ENCODE data around the gene OGFOD3. TPM values are rescaled to one million over a fixed set of nuclear protein-coding genes. Genes with fewer than 3 reads are reported as not detected.
A peak's percentile ranks its signal among the peaks of the same experiment; 100 is the strongest.
"Not testable (repeated sequence)": the region's sequence is repeated elsewhere in the genome, so short reads cannot be mapped to it uniquely, and the experiment has no call there.

The OGFOD3 gene
- total and polyA plus RNA-seq, 3 experiments from 2014 or later = 27.9 to 29.9 (median 28.4) TPM

DNA sequence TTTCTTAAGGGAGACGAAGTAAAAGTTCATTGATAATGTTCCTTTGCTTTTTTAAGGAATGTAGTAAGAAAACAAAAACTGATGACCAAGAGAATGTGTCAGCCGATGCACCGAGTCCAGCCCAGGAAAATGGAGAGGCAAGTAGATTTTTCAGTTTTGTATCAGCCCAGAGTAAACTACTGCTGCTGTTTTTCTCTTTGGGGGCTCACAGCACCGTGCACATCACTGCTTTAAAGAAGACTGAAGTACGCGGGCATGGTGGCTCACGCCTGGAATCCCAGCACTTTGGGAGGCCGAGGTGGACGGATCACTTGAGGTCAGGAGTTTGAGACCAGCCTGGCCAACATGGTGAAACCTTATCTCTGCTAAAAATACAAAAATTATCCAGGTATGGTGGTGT lies 41.5 kb upstream of the OGFOD3 start:
- H3K4me3 ChIP-seq (ENCODE audit: low read length); H3K27me3 ChIP-seq (ENCODE audit: insufficient read depth, low read length, poor library complexity, severe bottlenecking); DNase-seq; H3K9me3 Mint-ChIP-seq; H3K9me3 ChIP-seq (ENCODE audit: low read length); H3K27me3 Mint-ChIP-seq: not testable (repeated sequence)
- ChIA-PET CTCF (interaction anchor here (1.6 kb wide), 1 partner anchor 41 kb away, joined by 3 read pairs; no protein-coding TSS in a partner anchor), POLR2A (interaction anchor here (1.2 kb wide), 1 partner anchor 11 kb away, joined by 3 read pairs; no protein-coding TSS in a partner anchor)
- Histone ChIP-seq H3K27ac (ENCODE audit: low read depth, low read length) (peak overlapping the region; percentile 94), H3K36me3 (ENCODE audit: insufficient read depth, low read length) (peaks cover 28% of the 10 kb centered on the region), H3K4me1 (ENCODE audit: insufficient read depth, low read length) (peaks cover 18% of the 10 kb centered on the region)
- peak overlapping the region in 1 of 8 donors; percentile 43 for H3K27ac Mint-ChIP-seq
- peaks cover 31 to 38% (median 32%) of the 10 kb centered on the region in 3 donors for H3K4me1 Mint-ChIP-seq
- peaks cover 0 to 52% (median 12%) of the 10 kb centered on the region in 3 donors for H3K36me3 Mint-ChIP-seq
- H3K4me3 Mint-ChIP-seq = peak overlapping the region in 2 of 7 donors; percentile 80 to 89

GRCh38 chr17:82458885-82459424 lies 40.6 kb upstream of the OGFOD3 start:
- H3K27ac ChIP-seq (ENCODE audit: low read depth, low read length) = peak overlapping the region; percentile 94
- no peaks in the 10 kb centered on the region for H3K9me3 Mint-ChIP-seq
- no peaks in the 10 kb centered on the region for H3K9me3 ChIP-seq (ENCODE audit: low read length)
- DNase-seq = peak in 3 of 5 donors; percentile 18 to 33 (median 26)
- H3K4me1 Mint-ChIP-seq = peaks cover 29 to 38% (median 31%) of the 10 kb centered on the region in 3 donors
- no peaks in the 10 kb centered on the region for H3K27me3 ChIP-seq (ENCODE audit: insufficient read depth, low read length, poor library complexity, severe bottlenecking)
- H3K27me3 Mint-ChIP-seq = peaks cover 0 to 1% of the 10 kb centered on the region in 2 donors
- POLR2A ChIA-PET = interaction anchor here (1.2 to 1.8 kb wide), 5 partner anchors 9 to 60 kb away, joined by 3 to 15 read pairs (median 10); partner anchors contain the start of gene FOXK2
- peaks cover 0 to 42% (median 8%) of the 10 kb centered on the region in 3 donors for H3K36me3 Mint-ChIP-seq
- H3K4me1 ChIP-seq (ENCODE audit: insufficient read depth, low read length) = peaks cover 18% of the 10 kb centered on the region
- CTCF ChIA-PET = interaction anchor here (1.6 kb wide), 1 partner anchor 40 kb away, joined by 3 read pairs; no protein-coding TSS in a partner anchor
- peak overlapping the region; percentile 82 to 97 (median 89) for H3K4me3 Mint-ChIP-seq
- H3K4me3 ChIP-seq (ENCODE audit: low read length) = peak overlapping the region; percentile 55
- H3K36me3 ChIP-seq (ENCODE audit: insufficient read depth, low read length) = peaks cover 18% of the 10 kb centered on the region
- peak overlapping the region; percentile 71 to 95 (median 91) for H3K27ac Mint-ChIP-seq

DNA sequence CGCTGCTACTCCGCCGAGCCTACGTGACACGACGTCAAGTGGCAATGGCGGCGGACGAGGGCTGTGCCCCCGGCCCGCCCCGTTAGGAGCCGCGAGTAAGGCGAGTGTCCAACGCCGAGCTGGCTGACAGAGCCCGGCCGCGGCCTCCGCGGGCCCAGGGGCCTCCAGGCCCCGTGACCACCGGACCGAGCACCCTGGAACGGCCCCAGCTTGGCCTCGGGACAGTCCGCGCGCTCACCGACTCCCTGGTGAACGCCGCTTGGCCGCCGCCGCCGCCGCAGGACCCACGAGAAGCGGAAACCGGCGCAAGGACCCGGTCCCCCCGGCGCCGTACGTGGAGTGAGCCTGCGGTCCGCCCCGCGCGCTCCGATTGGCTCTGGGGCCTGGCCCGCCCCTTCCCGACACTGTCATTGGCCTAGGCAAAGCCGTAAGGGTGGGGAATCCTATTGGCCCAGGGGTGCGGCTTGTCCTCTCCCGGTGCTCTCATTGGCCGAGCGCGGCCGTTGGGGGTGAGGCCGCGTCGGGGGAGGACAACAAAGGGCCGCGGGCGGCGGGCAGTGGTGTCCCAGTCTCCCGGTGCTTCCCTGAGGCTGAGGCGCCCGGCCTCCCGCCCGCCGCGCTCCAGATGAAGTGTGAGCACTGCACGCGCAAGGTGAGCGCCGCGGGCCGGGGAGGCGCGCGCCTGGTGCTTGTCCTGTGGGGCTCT lies 39.9 kb upstream of the OGFOD3 start, which contains the start of gene NARF:
NARF (plus strand) TSS at position 563 of the 706 bp plus-strand sequence; CDS start at position 626, 63 bp downstream.
- peaks cover 18% of the 10 kb centered on the region for H3K4me1 ChIP-seq (ENCODE audit: insufficient read depth, low read length)
- CTCF ChIA-PET = interaction anchor here (1.3 to 1.6 kb wide), 3 partner anchors 9 to 93 kb away, joined by 3 to 4 read pairs (median 3); no protein-coding TSS in a partner anchor
- Mint-ChIP-seq H3K36me3 (peaks cover 0 to 36% (median 8%) of the 10 kb centered on the region in 3 donors), H3K4me1 (peaks cover 26 to 38% (median 27%) of the 10 kb centered on the region in 3 donors), H3K9me3 (no peaks in the 10 kb centered on the region), H3K4me3 (peak within 1 kb of the TSS; percentile 82 to 97 (median 89)), H3K27me3 (peaks cover 0 to 1% of the 10 kb centered on the region in 2 donors), H3K27ac (peak within 1 kb of the TSS; percentile 87 to 98 (median 97))
- peaks cover 13% of the 10 kb centered on the region for H3K36me3 ChIP-seq (ENCODE audit: insufficient read depth, low read length)
- H3K27ac ChIP-seq (ENCODE audit: low read depth, low read length) = peak within 1 kb of the TSS; percentile 94
- no peaks in the 10 kb centered on the region for H3K27me3 ChIP-seq (ENCODE audit: insufficient read depth, low read length, poor library complexity, severe bottlenecking)
- POLR2A ChIA-PET = interaction anchor here (0.6 to 1.8 kb wide), 7 partner anchors 9 to 185 kb away, joined by 3 to 15 read pairs (median 5); partner anchors contain the start of genes CSNK1D and FOXK2
- H3K9me3 ChIP-seq (ENCODE audit: low read length) = no peaks in the 10 kb centered on the region
- peak; percentile 93 to 98 (median 96) for DNase-seq
- peak within 1 kb of the TSS; percentile 55 for H3K4me3 ChIP-seq (ENCODE audit: low read length)

DNA sequence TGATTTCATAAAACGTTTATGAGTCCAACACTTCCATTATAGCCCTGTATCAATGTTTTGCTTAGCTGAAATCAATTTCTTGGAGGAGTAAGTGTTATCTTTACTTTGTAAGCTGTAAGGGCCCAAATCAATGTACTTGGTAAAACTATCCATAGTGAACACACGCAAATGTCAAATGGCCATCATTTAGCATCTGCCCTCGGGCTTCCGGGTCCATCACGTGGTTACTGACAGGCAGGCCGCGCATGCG lies 39.5 kb upstream of the OGFOD3 start:
- Mint-ChIP-seq H3K4me3 (peak overlapping the region; percentile 78 to 97 (median 82)), H3K4me1 (peaks cover 26 to 38% (median 27%) of the 10 kb centered on the region in 3 donors), H3K9me3 (no peaks in the 10 kb centered on the region), H3K36me3 (peaks cover 0 to 31% (median 8%) of the 10 kb centered on the region in 3 donors), H3K27me3 (peaks cover 0 to 1% of the 10 kb centered on the region in 2 donors), H3K27ac (peak overlapping the region; percentile 87 to 98 (median 97))
- peaks cover 11% of the 10 kb centered on the region for H3K36me3 ChIP-seq (ENCODE audit: insufficient read depth, low read length)
- DNase-seq = no peak
- peak overlapping the region; percentile 94 for H3K27ac ChIP-seq (ENCODE audit: low read depth, low read length)
- ChIA-PET CTCF (interaction anchor here (1.3 to 1.6 kb wide), 2 partner anchors 8 to 94 kb away, joined by 3 to 4 read pairs; no protein-coding TSS in a partner anchor), POLR2A (interaction anchor here (0.5 to 1.8 kb wide), 8 partner anchors 8 to 184 kb away, joined by 3 to 15 read pairs (median 4); partner anchors contain the start of genes CSNK1D and FOXK2)
- no peaks in the 10 kb centered on the region for H3K9me3 ChIP-seq (ENCODE audit: low read length)
- peak overlapping the region; percentile 55 for H3K4me3 ChIP-seq (ENCODE audit: low read length)
- peaks cover 18% of the 10 kb centered on the region for H3K4me1 ChIP-seq (ENCODE audit: insufficient read depth, low read length)
- no peaks in the 10 kb centered on the region for H3K27me3 ChIP-seq (ENCODE audit: insufficient read depth, low read length, poor library complexity, severe bottlenecking)

- CTCF ChIA-PET = interaction anchor here (1.3 to 1.6 kb wide), 2 partner anchors 8 to 94 kb away, joined by 3 to 4 read pairs; no protein-coding TSS in a partner anchor
- H3K9me3 ChIP-seq (ENCODE audit: low read length) = no peaks in the 10 kb centered on the region
- peak overlapping the region; percentile 87 to 98 (median 97) for H3K27ac Mint-ChIP-seq
- POLR2A ChIA-PET = interaction anchor here (0.5 to 1.8 kb wide), 7 partner anchors 8 to 93 kb away, joined by 3 to 15 read pairs (median 5); partner anchors contain the start of gene FOXK2
- peaks cover 24 to 33% (median 28%) of the 10 kb centered on the region in 3 donors for H3K4me1 Mint-ChIP-seq
- no peaks in the 10 kb centered on the region for H3K27me3 ChIP-seq (ENCODE audit: insufficient read depth, low read length, poor library complexity, severe bottlenecking)
- peaks cover 18% of the 10 kb centered on the region for H3K4me1 ChIP-seq (ENCODE audit: insufficient read depth, low read length)
- no peaks in the 10 kb centered on the region for H3K9me3 Mint-ChIP-seq
- peaks cover 5% of the 10 kb centered on the region for H3K36me3 ChIP-seq (ENCODE audit: insufficient read depth, low read length)
- peak overlapping the region; percentile 94 for H3K27ac ChIP-seq (ENCODE audit: low read depth, low read length)
- H3K4me3 Mint-ChIP-seq = peak overlapping the region; percentile 78 to 97 (median 82)
- H3K27me3 Mint-ChIP-seq = peaks cover 0 to 1% of the 10 kb centered on the region in 2 donors
- H3K36me3 Mint-ChIP-seq = peaks cover 0 to 25% (median 5%) of the 10 kb centered on the region in 3 donors
- no peak for DNase-seq
- H3K4me3 ChIP-seq (ENCODE audit: low read length) = peak overlapping the region; percentile 55
Measured at GRCh38 chr17:82457073-82457928, 38.9 kb upstream of the OGFOD3 start.

GRCh38 chr17:82453706-82454105 lies 35.3 kb upstream of the OGFOD3 start:
- H3K27ac ChIP-seq (ENCODE audit: low read depth, low read length); H3K4me3 ChIP-seq (ENCODE audit: low read length); POLR2A ChIA-PET; H3K9me3 ChIP-seq (ENCODE audit: low read length); CTCF ChIA-PET; H3K27me3 ChIP-seq (ENCODE audit: insufficient read depth, low read length, poor library complexity, severe bottlenecking); H3K36me3 ChIP-seq (ENCODE audit: insufficient read depth, low read length); H3K4me3 Mint-ChIP-seq; H3K27me3 Mint-ChIP-seq; DNase-seq; H3K9me3 Mint-ChIP-seq: not testable (repeated sequence)
- Mint-ChIP-seq H3K27ac (peak overlapping the region in 2 of 8 donors; percentile 58 to 88), H3K36me3 (peaks cover 0 to 12% (median 0%) of the 10 kb centered on the region in 3 donors), H3K4me1 (peaks cover 36 to 39% (median 39%) of the 10 kb centered on the region in 3 donors)
- peaks cover 31% of the 10 kb centered on the region for H3K4me1 ChIP-seq (ENCODE audit: insufficient read depth, low read length)

- H3K36me3 ChIP-seq (ENCODE audit: insufficient read depth, low read length); DNase-seq; H3K9me3 Mint-ChIP-seq; H3K9me3 ChIP-seq (ENCODE audit: low read length); H3K27ac ChIP-seq (ENCODE audit: low read depth, low read length); H3K27me3 ChIP-seq (ENCODE audit: insufficient read depth, low read length, poor library complexity, severe bottlenecking); H3K27me3 Mint-ChIP-seq; H3K4me3 ChIP-seq (ENCODE audit: low read length); CTCF ChIA-PET: not testable (repeated sequence)
- Mint-ChIP-seq H3K4me1 (peaks cover 36 to 40% (median 39%) of the 10 kb centered on the region in 3 donors), H3K4me3 (peak overlapping the region in 1 of 7 donors; percentile 34), H3K27ac (peak overlapping the region in 1 of 8 donors; percentile 88), H3K36me3 (peaks cover 0 to 12% (median 0%) of the 10 kb centered on the region in 3 donors)
- POLR2A ChIA-PET = interaction anchor here (0.7 kb wide), 1 partner anchor 289 kb away, joined by 7 read pairs; no protein-coding TSS in a partner anchor
- H3K4me1 ChIP-seq (ENCODE audit: insufficient read depth, low read length) = peaks cover 34% of the 10 kb centered on the region
Measured at GRCh38 chr17:82453151-82453550, 34.8 kb upstream of the OGFOD3 start.

Data from CD8-positive, alpha-beta memory T cell (primary cell).